Muscle of arm (tissue), 12 donors: ENCODE results near the gene ZNF516. TPM values are rescaled to one million over a fixed set of nuclear protein-coding genes. Genes with fewer than 3 reads are reported as not detected.

Source experiments
- DNase-seq: peaks from one replicate; pipeline ENCODE4 v3.0.0-alpha.2; 2013
- polyA plus RNA-seq, 12 donors: library from polyadenylated mRNA; unstranded; fragments of 120-200 nt; gene quantifications; one replicate each; pipeline ENCODE4 v1.2.1, GENCODE V29; 2013; ENCODE audit not compliant: insufficient read length in 12 of 12

Gene ZNF516
- polyA plus RNA-seq, 12 donors, result 30.5 to 96.9 (median 42.7) TPM; not detected in 1

GRCh38 chr18:76455003-76455676, 39.9 kb downstream of the ZNF516 start:
- no peak for DNase-seq

- DNase-seq, result no peak
These were observed 40.6 kb downstream of the ZNF516 start for GRCh38 chr18:76454418-76454817.

GRCh38 chr18:76453932-76454331, 41.1 kb downstream of the ZNF516 start:
- no peak for DNase-seq

- DNase-seq, result no peak
These were observed 41.9 kb downstream of the ZNF516 start for GRCh38 chr18:76453057-76453561.

- no peak for DNase-seq
These were observed 42.7 kb downstream of the ZNF516 start for GRCh38 chr18:76452357-76452756.

- DNase-seq, result no peak
These were observed 43.4 kb downstream of the ZNF516 start for GRCh38 chr18:76451396-76452331.

GRCh38 chr18:76450452-76451395, 44.3 kb downstream of the ZNF516 start:
- DNase-seq, result peak; percentile 83

GRCh38 chr18:76449111-76449453, 46.0 kb downstream of the ZNF516 start:
- no peak for DNase-seq

GRCh38 chr18:76448256-76449110, 46.6 kb downstream of the ZNF516 start:
- no peak for DNase-seq

- DNase-seq, result no peak
These were observed 47.7 kb downstream of the ZNF516 start for GRCh38 chr18:76447258-76447890.

- no peak for DNase-seq
These were observed 48.5 kb downstream of the ZNF516 start for GRCh38 chr18:76446321-76447257.

GRCh38 chr18:76445741-76446232, 49.3 kb downstream of the ZNF516 start:
- DNase-seq, result no peak

GRCh38 chr18:76445275-76445674, 49.8 kb downstream of the ZNF516 start:
- DNase-seq, result no peak

GRCh38 chr18:76444446-76445105, 50.5 kb downstream of the ZNF516 start:
- no peak for DNase-seq

- no peak for DNase-seq
These were observed 51.3 kb downstream of the ZNF516 start for GRCh38 chr18:76443519-76444445.

- DNase-seq, result no peak
These were observed 52.5 kb downstream of the ZNF516 start for GRCh38 chr18:76442413-76443171.
